IPS-15b (cell line): ENCODE data around the gene MUC12.

Source experiments
- H3K27me3 ChIP-seq: one replicate; pipeline ENCODE4 v1.6.1; 2013; ENCODE audit warnings: low read length; ENCODE audit not compliant: control insufficient read depth, insufficient read depth
- H3K36me3 ChIP-seq: one replicate; pipeline ENCODE4 v1.6.1; 2013; ENCODE audit warnings: low read length; ENCODE audit not compliant: control insufficient read depth, insufficient read depth
- H3K4me1 ChIP-seq: one replicate; pipeline ENCODE4 v1.6.1; 2013; ENCODE audit warnings: mild to moderate bottlenecking, low read length; ENCODE audit not compliant: control insufficient read depth, insufficient read depth
- H3K4me3 ChIP-seq: one replicate; pipeline ENCODE4 v1.5.1; 2013; ENCODE audit warnings: low read depth, low read length
- H3K9ac ChIP-seq: one replicate; pipeline ENCODE4 v1.6.1; 2013; ENCODE audit warnings: low read depth, mild to moderate bottlenecking, low read length
- H3K9me3 ChIP-seq: one replicate; pipeline ENCODE4 v1.6.1; 2013; ENCODE audit warnings: mild to moderate bottlenecking, low read length; ENCODE audit not compliant: control insufficient read depth, insufficient read depth

MUC12 gene

GRCh38 chr7:100962537-100962936, 6.8 kb upstream of the MUC12 start:
- no peak overlapping the region for H3K4me3 ChIP-seq
- H3K9ac ChIP-seq: no peak overlapping the region
- peaks cover 23% of the 10 kb centered on the region for H3K27me3 ChIP-seq
- no peaks in the 10 kb centered on the region for H3K36me3 ChIP-seq
- H3K9me3 ChIP-seq: no peaks in the 10 kb centered on the region
- peaks cover 15% of the 10 kb centered on the region for H3K4me1 ChIP-seq

GRCh38 chr7:100963386-100963785, 6.0 kb upstream of the MUC12 start:
- Histone ChIP-seq H3K9ac (no peak overlapping the region), H3K9me3 (no peaks in the 10 kb centered on the region), H3K4me1 (peaks cover 21% of the 10 kb centered on the region), H3K27me3 (peaks cover 25% of the 10 kb centered on the region), H3K36me3 (no peaks in the 10 kb centered on the region), H3K4me3 (no peak overlapping the region)

DNA sequence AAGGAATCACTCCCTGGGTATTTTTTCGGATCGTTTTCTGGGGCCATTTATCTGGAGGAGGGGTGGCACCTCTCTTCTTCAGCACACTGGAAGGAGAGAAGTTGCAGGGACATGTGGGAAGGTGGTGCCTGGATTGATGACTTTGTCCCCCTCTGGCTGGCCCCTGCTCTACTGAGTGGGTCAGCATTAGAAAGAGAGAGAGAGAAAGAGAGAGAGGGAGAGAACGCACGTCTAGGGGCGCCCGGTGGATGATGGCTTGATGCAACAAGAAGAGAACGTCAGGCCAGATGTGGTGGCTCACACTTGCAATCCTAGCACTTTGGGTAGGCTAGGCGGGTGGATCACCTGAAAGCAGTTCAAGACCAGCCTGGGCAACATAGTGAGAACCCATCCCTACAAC, 5.5 kb upstream of the MUC12 start:
- H3K27me3 ChIP-seq: peaks cover 25% of the 10 kb centered on the region
- peaks cover 24% of the 10 kb centered on the region for H3K4me1 ChIP-seq
- H3K9me3 ChIP-seq: no peaks in the 10 kb centered on the region

DNA sequence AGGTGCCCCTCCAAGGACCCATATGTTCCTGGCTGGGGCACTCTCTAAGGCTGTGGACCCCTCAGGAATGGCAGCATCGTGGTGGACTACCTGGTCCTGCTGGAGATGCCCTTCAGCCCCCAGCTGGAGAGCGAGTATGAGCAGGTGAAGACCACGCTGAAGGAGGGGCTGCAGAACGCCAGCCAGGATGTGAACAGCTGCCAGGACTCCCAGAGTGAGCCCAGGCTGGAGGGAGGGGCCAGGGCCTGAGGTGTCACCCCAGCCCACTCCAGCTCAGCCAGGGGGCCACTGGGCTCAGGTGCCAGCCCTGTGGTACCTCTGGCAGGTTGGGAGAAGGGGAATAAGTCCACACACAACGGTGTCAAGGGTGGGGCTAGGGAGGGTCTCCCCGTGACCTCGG, 4.7 kb upstream of the MUC12 start:
- Histone ChIP-seq H3K4me1 (peaks cover 24% of the 10 kb centered on the region), H3K4me3 (peak overlapping the region; percentile 89)

More for the DNA sequence above, 5.5 kb upstream of the MUC12 start:
- Histone ChIP-seq H3K36me3 (no peaks in the 10 kb centered on the region), H3K4me3 (no peak overlapping the region), H3K9ac (no peak overlapping the region)

GRCh38 chr7:100965045-100965722, 4.2 kb upstream of the MUC12 start:
- no peak overlapping the region for H3K9ac ChIP-seq
- H3K4me1 ChIP-seq: peaks cover 24% of the 10 kb centered on the region
- H3K27me3 ChIP-seq: peaks cover 25% of the 10 kb centered on the region
- peak overlapping the region; percentile 89 for H3K4me3 ChIP-seq
- H3K36me3 ChIP-seq: no peaks in the 10 kb centered on the region
- no peaks in the 10 kb centered on the region for H3K9me3 ChIP-seq

More for the DNA sequence above, 4.7 kb upstream of the MUC12 start:
- Histone ChIP-seq H3K9ac (no peak overlapping the region), H3K27me3 (peaks cover 25% of the 10 kb centered on the region), H3K9me3 (no peaks in the 10 kb centered on the region), H3K36me3 (no peaks in the 10 kb centered on the region)

GRCh38 chr7:100965723-100966541, 3.4 kb upstream of the MUC12 start:
- Histone ChIP-seq H3K9ac (no peak overlapping the region), H3K4me3 (peak overlapping the region; percentile 89), H3K36me3 (no peaks in the 10 kb centered on the region), H3K4me1 (peaks cover 24% of the 10 kb centered on the region), H3K9me3 (no peaks in the 10 kb centered on the region), H3K27me3 (peaks cover 22% of the 10 kb centered on the region)

DNA sequence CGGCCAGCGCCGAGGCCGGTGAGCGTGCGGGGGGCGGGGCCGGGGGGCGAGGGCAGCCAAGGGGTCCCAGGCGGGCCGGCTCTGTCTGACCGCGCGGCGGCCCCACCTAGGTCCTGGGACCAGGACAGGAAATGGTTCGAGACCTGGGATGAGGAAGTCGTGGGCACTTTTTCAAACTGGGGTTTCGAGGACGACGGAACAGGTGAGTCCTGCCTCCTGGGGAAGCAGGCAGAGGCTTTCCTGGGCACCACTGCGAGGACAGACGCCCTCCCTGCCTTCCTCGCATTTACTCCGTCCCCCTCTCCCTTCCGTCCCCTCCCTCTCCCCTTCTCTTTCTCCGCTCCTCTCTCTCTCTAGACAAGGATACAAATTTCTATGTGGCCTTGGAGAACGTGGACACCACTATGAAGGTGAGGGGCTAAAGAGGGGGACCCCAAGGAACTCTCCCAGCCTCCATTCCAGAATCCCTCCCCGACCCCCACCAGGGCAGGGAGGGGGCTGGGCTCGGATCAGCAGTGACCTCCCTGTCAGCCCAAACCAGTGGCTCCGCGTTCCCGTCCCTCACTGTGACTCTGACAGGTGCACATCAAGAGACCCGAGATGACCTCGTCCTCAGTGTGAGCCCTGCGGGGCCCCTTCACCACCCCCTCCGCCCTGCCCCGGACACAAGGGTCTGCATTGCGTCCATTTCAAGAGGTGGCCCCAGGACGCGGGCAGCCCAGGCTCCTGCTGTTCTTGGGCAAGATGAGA, 2.6 kb upstream of the MUC12 start:
- Histone ChIP-seq H3K36me3 (no peaks in the 10 kb centered on the region), H3K9me3 (no peaks in the 10 kb centered on the region), H3K9ac (peak overlapping the region; percentile 39), H3K27me3 (peaks cover 22% of the 10 kb centered on the region), H3K4me1 (peaks cover 24% of the 10 kb centered on the region), H3K4me3 (peak overlapping the region; percentile 89)

DNA sequence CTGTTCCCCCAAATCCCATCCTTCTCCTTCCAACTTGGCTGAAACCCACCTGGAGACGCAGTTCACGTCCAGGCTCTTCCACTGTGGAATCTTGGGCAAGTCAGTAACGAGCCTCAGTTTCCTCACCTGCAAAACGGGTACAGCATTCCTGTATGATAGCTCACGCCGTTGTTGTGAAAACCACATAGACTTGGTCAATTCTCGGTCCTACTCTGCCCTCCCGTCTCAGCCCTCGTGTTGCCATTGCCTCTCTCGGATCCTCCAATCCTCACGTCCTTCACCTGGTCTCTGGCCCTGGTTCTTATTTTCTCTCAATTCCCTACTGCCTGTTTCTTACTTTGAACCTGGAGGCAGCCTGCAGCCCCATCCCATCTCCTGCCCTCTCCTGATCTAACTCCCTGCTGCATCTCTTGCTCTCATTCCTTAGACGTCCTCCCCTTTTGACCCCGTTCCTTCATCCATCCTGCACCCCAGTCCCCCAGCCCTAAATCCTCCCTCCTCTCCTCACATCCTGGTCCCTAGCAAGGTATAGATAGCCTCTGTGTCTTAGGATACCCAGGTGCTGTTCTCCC, 2.0 kb upstream of the MUC12 start:
- Histone ChIP-seq H3K4me3 (peak overlapping the region; percentile 89), H3K4me1 (peaks cover 24% of the 10 kb centered on the region), H3K9me3 (no peaks in the 10 kb centered on the region), H3K9ac (no peak overlapping the region), H3K27me3 (peaks cover 22% of the 10 kb centered on the region), H3K36me3 (no peaks in the 10 kb centered on the region)

GRCh38 chr7:100968031-100968430, 1.3 kb upstream of the MUC12 start:
- Histone ChIP-seq H3K4me1 (peaks cover 24% of the 10 kb centered on the region), H3K27me3 (peaks cover 22% of the 10 kb centered on the region), H3K9ac (no peak overlapping the region)

DNA sequence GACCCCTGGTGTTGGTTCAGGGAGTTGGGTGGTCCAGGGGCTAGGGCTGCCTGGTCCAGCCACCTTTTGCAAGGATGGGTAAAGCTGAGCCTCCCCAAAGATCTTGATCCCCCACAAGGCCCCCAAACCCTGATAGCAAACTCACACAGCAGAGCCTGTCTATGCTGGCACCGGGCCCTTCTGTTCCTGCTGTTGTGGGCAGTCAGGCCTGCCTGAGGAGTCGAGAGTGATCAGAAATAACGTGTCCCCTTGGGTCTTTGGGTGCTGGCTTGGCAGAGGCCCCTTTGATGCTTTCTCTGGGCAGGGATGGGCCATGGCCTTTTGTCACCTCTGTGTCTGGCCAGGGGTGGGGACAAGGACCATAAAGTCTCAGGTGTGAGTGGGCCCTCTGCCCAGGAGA, 715 bp upstream of the MUC12 start:
- no peaks in the 10 kb centered on the region for H3K9me3 ChIP-seq
- no peaks in the 10 kb centered on the region for H3K36me3 ChIP-seq
- H3K4me3 ChIP-seq: no peak overlapping the region
- H3K9ac ChIP-seq: peak overlapping the region; percentile 12
- H3K27me3 ChIP-seq: peaks cover 22% of the 10 kb centered on the region
- H3K4me1 ChIP-seq: peaks cover 24% of the 10 kb centered on the region

More at GRCh38 chr7:100968031-100968430, 1.3 kb upstream of the MUC12 start:
- H3K9me3 ChIP-seq: no peaks in the 10 kb centered on the region
- H3K4me3 ChIP-seq: peak overlapping the region; percentile 23
- H3K36me3 ChIP-seq: no peaks in the 10 kb centered on the region
